ENCODE measurements around the gene LENEP.
A peak's percentile ranks its signal among the peaks of the same experiment; 100 is the strongest.

LENEP gene

DNA sequence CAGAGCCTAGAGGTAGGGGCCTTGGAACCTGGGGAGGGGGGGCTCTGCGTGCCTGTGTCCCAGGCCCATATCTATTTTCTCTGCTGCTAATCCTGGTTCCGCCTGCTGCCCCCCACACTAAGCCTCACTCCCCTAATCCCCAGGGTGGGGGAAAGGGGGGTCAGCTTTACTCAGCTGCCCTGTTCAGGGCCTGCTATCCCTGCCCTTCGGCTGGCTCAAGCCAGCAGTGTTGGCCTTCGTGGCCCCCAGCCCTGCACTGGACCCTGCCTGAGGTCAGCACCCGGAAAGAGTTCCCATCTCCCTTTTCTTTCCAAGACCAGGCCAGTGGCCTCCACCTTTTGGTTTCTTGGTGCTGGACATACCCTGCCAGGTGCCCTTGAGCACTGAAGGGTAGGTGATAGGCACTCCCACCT is 17.6 kb downstream of the LENEP start:
- no peaks in the 10 kb centered on the region for H3K36me3 ChIP-seq (ENCODE audit: insufficient read depth, low read length)
- H3K9me2 ChIP-seq (replicated peaks; ENCODE audit: low read depth, low read length), result no peaks in the 10 kb centered on the region
- H4K20me1 ChIP-seq (ENCODE audit: insufficient read depth, low read length, poor library complexity, severe bottlenecking), result no peaks in the 10 kb centered on the region
- H3K9me3 ChIP-seq (ENCODE audit: insufficient read depth, low read depth, low read length), result no peaks in the 10 kb centered on the region
- H3K4me2 ChIP-seq (ENCODE audit: low read depth, low read length, poor library complexity, severe bottlenecking), result no peak overlapping the region
- H2AFZ ChIP-seq (ENCODE audit: low read length), result no peak overlapping the region
- TF ChIP-seq CTCF (conservative IDR thresholded peaks at IDR 0.05; ENCODE audit: low read length) (no peak), EZH2phosphoT487 (IDR thresholded peaks at IDR 0.05; ENCODE audit: borderline replicate concordance) (no peak)
- no peak overlapping the region for H3K9ac ChIP-seq (ENCODE audit: low read depth, low read length, poor library complexity, severe bottlenecking)
- no peaks in the 10 kb centered on the region for H3F3A ChIP-seq (ENCODE audit: low read depth)
- no peaks in the 10 kb centered on the region for H3K79me2 ChIP-seq (ENCODE audit: insufficient read depth, low read length)
- no peaks in the 10 kb centered on the region for H3K27me3 ChIP-seq (ENCODE audit: insufficient read depth, low read length, poor library complexity, severe bottlenecking)
- peaks cover 54% of the 10 kb centered on the region for H3K4me1 ChIP-seq (ENCODE audit: insufficient read depth, low read length, poor library complexity, severe bottlenecking)
- no peak overlapping the region for H3K4me3 ChIP-seq (ENCODE audit: low read length, poor library complexity, severe bottlenecking)

GRCh38 chr1:155011437-155012025 is 18.1 kb downstream of the LENEP start:
- no peak overlapping the region for H3K4me3 ChIP-seq (ENCODE audit: low read length, poor library complexity, severe bottlenecking)

GRCh38 chr1:155012026-155012546 is 18.7 kb downstream of the LENEP start:
- Histone ChIP-seq H3K27me3 (ENCODE audit: insufficient read depth, low read length, poor library complexity, severe bottlenecking) (no peaks in the 10 kb centered on the region), H3K4me1 (ENCODE audit: insufficient read depth, low read length, poor library complexity, severe bottlenecking) (peaks cover 47% of the 10 kb centered on the region), H3K9me3 (ENCODE audit: insufficient read depth, low read depth, low read length) (no peaks in the 10 kb centered on the region), H3K4me2 (ENCODE audit: low read depth, low read length, poor library complexity, severe bottlenecking) (peak overlapping the region; percentile 49), H3K9ac (ENCODE audit: low read depth, low read length, poor library complexity, severe bottlenecking) (peak overlapping the region; percentile 28), H3K36me3 (ENCODE audit: insufficient read depth, low read length) (no peaks in the 10 kb centered on the region), H4K20me1 (ENCODE audit: insufficient read depth, low read length, poor library complexity, severe bottlenecking) (no peaks in the 10 kb centered on the region), H3K79me2 (ENCODE audit: insufficient read depth, low read length) (no peaks in the 10 kb centered on the region), H3K9me2 (replicated peaks; ENCODE audit: low read depth, low read length) (no peaks in the 10 kb centered on the region), H2AFZ (ENCODE audit: low read length) (no peak overlapping the region), H3K4me3 (ENCODE audit: low read length, poor library complexity, severe bottlenecking) (no peak overlapping the region), H3F3A (ENCODE audit: low read depth) (no peaks in the 10 kb centered on the region)
- TF ChIP-seq CTCF (conservative IDR thresholded peaks at IDR 0.05; ENCODE audit: low read length), result no peak
- no peak for TF ChIP-seq EZH2phosphoT487 (IDR thresholded peaks at IDR 0.05; ENCODE audit: borderline replicate concordance)

More at GRCh38 chr1:155011437-155012025, 18.1 kb downstream of the LENEP start:
- Histone ChIP-seq H2AFZ (ENCODE audit: low read length) (no peak overlapping the region), H3K27me3 (ENCODE audit: insufficient read depth, low read length, poor library complexity, severe bottlenecking) (no peaks in the 10 kb centered on the region), H3K9me2 (replicated peaks; ENCODE audit: low read depth, low read length) (no peaks in the 10 kb centered on the region), H3K9me3 (ENCODE audit: insufficient read depth, low read depth, low read length) (no peaks in the 10 kb centered on the region), H4K20me1 (ENCODE audit: insufficient read depth, low read length, poor library complexity, severe bottlenecking) (no peaks in the 10 kb centered on the region), H3K4me2 (ENCODE audit: low read depth, low read length, poor library complexity, severe bottlenecking) (no peak overlapping the region), H3K4me1 (ENCODE audit: insufficient read depth, low read length, poor library complexity, severe bottlenecking) (peaks cover 49% of the 10 kb centered on the region), H3K9ac (ENCODE audit: low read depth, low read length, poor library complexity, severe bottlenecking) (no peak overlapping the region), H3F3A (ENCODE audit: low read depth) (no peaks in the 10 kb centered on the region), H3K36me3 (ENCODE audit: insufficient read depth, low read length) (no peaks in the 10 kb centered on the region), H3K79me2 (ENCODE audit: insufficient read depth, low read length) (no peaks in the 10 kb centered on the region)
- TF ChIP-seq EZH2phosphoT487 (IDR thresholded peaks at IDR 0.05; ENCODE audit: borderline replicate concordance) (no peak), CTCF (conservative IDR thresholded peaks at IDR 0.05; ENCODE audit: low read length) (no peak)
